NCI-H748 (cell line): ENCODE measurements around the gene SLC25A46.
"Not testable (repeated sequence)": the region's sequence is repeated elsewhere in the genome, so short reads cannot be mapped to it uniquely, and the experiment has no call there.

Experiments
- DNase-seq: peaks from one replicate; lab custom pipeline; 2025; ENCODE audit not compliant: unreplicated experiment; lab: John Stamatoyannopoulos, UW

Gene SLC25A46

GRCh38 chr5:110754181-110754580 lies 15.4 kb downstream of the SLC25A46 start:
- DNase-seq: no peak

GRCh38 chr5:110757118-110757729 lies 18.4 kb downstream of the SLC25A46 start:
- DNase-seq: peak; percentile 42

- DNase-seq: no peak
Observed at GRCh38 chr5:110760158-110760557, 21.4 kb downstream of the SLC25A46 start.

- no peak for DNase-seq
Observed at GRCh38 chr5:110768138-110768860, 29.5 kb downstream of the SLC25A46 start.

GRCh38 chr5:110769000-110769681 lies 30.3 kb downstream of the SLC25A46 start:
- no peak for DNase-seq

- DNase-seq: no peak
Observed at GRCh38 chr5:110770286-110770685, 31.5 kb downstream of the SLC25A46 start.

GRCh38 chr5:110784901-110785300 lies 46.1 kb downstream of the SLC25A46 start:
- DNase-seq: no peak

- DNase-seq: no peak
Observed at GRCh38 chr5:110785356-110785755, 46.5 kb downstream of the SLC25A46 start.

GRCh38 chr5:110788006-110788405 lies 49.2 kb downstream of the SLC25A46 start:
- not testable (repeated sequence) for DNase-seq

GRCh38 chr5:110790673-110791072 lies 51.9 kb downstream of the SLC25A46 start:
- no peak for DNase-seq

- no peak for DNase-seq
Observed at GRCh38 chr5:110802998-110803397, 64.2 kb downstream of the SLC25A46 start.

GRCh38 chr5:110803467-110804326 lies 64.9 kb downstream of the SLC25A46 start:
- DNase-seq: no peak

GRCh38 chr5:110807169-110807568 lies 68.4 kb downstream of the SLC25A46 start:
- no peak for DNase-seq

GRCh38 chr5:110809006-110809405 lies 70.2 kb downstream of the SLC25A46 start:
- no peak for DNase-seq
